ENCODE results near the gene EVA1B.

Gene EVA1B

DNA sequence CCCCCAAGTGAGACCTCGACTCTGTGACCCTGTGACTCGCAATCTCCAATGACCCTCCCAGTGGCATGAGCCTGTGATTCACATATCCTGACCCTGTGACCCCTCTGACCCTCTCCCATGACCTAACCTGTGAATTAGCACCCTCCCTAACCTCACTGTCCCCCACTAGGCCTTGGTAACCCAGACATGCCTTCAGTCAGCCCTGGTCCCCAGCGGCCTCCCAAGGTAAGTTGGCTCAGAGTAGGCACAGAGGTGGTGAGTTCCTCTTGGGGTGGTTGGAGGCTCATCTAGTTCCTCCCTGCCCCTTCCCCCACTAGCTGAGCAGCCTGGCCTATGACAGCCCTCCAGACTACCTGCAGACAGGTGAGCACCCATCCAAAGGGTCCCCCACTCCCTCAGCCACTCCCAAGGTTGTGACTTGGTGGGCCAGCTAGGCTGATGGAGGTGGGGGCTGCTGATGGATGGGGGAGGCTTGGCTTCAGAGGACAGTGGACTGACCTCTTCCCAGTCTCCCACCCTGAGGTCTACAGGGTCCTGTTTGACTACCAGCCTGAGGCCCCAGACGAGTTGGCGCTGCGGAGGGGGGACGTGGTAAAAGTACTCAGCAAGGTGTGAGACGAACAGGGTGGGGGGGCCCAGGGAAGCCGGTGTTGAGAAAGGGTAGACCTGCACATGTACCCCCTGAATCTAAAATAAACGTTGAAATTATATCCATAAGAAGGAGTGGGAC, 15.7 kb downstream of the EVA1B start:
- DNase-seq = no peak

GRCh38 chr1:36306902-36307456, 16.5 kb downstream of the EVA1B start:
- DNase-seq = peak; percentile 100

DNA sequence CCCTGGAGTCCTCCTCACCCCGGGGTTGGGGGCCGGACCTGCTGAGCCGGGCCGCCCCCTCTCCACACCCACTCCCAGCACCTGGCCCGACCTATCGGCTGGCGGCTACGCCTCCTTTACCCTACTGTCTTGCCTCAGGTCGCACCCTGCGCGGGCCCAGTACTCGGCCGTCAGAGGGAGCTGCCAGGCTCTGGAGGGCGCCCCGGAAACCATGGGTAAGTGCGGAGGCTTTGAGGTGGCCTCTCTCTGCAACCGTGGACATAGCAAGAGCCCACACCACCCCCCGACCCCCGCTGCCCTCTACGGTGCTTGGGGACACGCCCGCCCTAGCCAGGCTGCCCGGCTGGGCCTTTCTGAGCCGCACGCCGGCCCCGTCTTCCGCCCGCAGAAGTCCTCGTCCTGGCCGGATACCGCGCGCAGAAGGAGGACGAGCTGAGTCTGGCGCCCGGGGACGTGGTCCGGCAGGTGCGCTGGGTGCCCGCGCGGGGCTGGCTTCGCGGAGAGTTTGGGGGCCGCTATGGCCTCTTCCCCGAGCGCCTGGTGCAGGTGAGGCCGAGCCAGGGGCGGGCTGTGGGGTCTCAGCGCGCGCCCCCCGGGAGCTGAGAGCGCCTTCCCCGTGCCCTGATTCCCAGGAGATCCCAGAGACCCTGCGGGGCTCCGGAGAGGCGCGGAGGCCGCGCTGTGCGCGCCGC, 17.1 kb downstream of the EVA1B start, which contains the start of gene SH3D21:
Gene SH3D21, plus strand, starts transcription at position 159 of the 692 bp plus-strand sequence. Its CDS starts 53 bp downstream, at position 212.
- DNase-seq = peak; percentile 97

DNA sequence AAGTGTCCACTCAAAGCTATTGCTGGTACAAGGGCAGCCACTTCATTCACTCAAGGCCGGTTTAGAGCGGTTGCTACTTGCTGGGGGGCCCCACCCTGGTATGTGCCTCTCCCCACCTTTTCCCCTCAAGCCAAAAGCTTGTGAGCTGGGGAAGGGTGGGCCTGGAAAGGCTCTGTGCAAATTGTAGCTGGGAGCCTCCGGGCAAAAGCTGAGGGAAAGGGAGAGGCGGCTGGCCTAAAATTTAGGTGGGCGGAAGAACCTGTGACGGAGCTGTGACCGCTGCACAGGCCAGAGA, 17.6 kb downstream of the EVA1B start:
- no peak for DNase-seq

DNA sequence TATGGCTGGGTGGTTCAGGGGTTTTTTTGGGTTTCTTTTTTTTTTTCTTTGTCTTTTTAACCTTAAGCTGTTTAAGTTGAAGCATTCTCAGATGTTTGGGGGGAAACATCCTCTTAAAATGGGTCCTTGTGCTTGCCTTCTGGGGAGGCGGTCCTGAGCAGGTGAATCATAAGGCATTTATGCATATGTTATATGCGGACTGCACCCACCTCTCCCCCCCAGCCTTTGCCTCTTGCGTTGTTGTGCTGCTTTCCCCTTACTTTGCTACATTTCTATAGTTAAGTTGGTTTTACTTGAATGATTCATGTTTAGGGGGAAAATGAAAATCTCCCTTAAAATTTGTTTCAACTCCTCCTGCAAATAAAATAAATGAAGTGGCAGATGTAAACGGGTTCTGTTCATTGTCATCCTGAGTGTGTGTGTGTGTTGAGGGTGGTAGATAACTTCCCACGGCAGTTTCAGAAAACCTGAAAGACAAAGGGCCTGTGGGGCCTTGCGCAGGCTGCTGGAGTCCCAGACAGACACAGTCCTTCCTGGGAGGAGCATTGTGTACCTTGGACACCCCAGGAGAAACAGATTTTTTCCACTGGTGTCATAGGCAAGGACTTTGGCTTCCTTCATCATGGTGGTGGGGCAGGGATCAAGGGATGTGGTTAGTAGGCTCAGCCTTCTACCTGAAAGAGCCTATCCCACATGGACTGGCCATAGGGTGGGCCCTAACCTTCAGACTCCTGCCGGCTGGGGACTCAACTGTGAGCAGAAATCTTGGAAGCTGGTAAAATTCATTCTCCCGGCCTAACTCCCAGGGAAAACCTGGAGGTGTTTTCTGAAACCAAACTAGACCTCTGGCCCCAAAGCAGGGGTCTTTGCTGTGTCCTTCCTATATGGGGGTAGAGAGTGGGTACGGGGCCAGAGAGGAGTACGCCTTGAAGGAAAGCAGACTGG, 18.2 kb downstream of the EVA1B start:
- DNase-seq = no peak

- DNase-seq = no peak
Observed at GRCh38 chr1:36304521-36304920, 18.9 kb downstream of the EVA1B start.

- no peak for DNase-seq
Observed at GRCh38 chr1:36303650-36304360, 19.6 kb downstream of the EVA1B start.

DNA sequence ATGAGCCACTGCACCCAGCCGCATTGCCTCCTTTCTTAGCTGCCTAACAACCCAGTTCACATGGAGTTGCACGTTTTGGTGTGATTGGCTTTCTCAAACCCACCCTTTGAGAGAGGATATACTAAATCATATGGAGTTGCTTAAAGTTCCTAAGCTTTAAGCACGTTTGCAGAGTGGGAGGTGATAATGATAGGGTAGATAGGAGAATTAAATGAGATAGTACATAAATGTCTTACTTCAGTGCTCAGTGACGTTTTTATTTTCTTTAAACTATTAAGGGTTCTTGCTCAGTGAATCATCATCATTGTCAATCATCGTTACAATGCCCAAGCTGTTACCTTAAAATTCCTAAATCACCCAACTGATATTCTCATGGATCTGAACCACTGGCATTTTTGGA, 20.2 kb downstream of the EVA1B start:
- DNase-seq = no peak

- no peak for DNase-seq
Observed at GRCh38 chr1:36301220-36301619, 22.2 kb downstream of the EVA1B start.

GRCh38 chr1:36300526-36300925, 22.9 kb downstream of the EVA1B start:
- DNase-seq = no peak

- no peak for DNase-seq
Observed at GRCh38 chr1:36298640-36299039, 24.8 kb downstream of the EVA1B start.

DNA sequence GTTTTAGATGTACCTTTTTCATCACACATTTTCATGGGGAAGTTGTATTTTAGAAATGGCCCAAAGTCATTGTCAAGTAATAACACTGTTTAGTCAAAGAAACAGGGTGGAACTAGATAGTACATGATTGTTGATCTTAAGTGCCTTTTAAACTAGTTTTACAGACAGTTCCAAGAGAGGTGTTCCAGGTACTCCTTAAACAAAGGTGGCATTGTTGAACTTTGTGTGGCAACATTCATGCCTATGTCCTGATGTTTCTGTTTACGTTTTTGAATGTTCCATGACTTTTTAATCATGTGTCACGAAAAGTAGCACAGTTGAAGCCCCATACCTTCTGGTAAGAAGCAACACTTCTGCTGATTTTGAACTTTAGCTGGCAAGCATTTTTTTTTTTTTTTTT, 26.4 kb downstream of the EVA1B start:
- DNase-seq = no peak

GRCh38 chr1:36295390-36295789, 28.1 kb downstream of the EVA1B start:
- DNase-seq = no peak

DNA sequence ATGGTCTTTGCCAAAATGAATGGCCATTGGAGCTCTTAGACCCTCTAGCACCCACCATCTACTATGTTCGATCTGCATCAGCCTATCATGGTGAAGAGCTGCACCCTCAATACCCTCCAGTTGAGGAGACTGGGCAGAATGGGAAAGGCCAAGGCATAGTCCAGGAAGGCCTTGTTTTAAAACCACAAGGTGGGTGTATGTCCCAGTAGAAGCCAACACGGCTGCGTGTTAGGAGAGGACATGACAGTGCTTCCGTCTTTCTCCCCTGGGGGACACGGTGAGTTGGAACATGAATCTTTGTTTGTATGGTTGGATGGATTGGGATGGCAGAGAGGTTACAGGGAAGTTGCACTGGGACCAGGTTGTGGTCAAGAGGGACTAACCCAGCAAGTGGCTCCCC, 35.9 kb downstream of the EVA1B start:
- DNase-seq = no peak

GRCh38 chr1:36286802-36287201, 36.6 kb downstream of the EVA1B start:
- DNase-seq = no peak

DNA sequence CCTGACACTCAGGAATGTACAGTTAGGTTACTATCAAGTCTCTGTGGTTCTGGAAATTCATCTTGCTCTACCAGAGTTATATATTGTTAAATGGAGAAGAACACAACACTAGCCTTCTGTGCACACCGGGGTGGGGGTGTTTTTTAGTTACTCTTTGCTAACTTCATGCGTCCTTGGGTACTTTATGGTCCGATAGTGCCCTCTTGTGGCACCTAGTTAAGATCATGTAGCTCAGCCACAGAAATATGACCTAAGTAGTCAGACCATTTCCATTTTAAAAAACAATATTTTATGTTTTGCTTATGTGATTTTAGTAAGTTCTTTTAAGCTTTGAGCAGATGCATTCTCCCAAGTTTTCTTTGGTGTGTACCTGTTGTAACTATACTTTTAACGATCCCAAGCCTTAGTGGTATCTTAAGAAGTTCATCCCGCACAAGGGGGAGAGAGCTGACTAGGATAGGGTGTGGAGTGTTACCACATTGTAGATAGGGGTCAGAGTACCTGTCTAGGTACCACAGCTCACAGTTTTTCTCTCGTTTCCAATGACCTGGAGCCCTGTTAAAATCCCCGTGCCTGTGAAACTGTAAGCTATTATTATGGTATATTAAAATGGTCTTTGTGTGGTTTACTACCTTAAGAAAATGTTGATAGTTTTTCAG, 37.9 kb downstream of the EVA1B start:
- peak; percentile 99 for DNase-seq

DNA sequence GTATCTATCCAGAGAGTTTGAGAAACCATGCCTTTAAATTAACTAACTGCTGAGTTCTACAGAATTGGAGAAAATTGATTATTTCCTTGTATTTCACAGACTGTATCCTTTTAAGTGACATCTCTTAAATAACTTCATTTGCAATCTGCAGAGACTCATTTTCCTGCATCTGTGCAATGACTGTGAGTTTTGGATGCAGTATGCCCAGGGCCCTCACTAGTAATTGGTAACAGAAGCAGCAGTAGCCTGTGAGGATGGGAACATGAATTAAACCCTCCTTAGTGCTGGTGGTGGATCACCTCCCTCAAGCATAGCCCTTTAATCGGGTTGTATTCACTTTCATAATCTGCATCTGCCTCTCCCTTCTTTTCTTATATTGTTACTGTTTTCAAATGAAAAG, 38.9 kb downstream of the EVA1B start:
- DNase-seq = no peak

DNA sequence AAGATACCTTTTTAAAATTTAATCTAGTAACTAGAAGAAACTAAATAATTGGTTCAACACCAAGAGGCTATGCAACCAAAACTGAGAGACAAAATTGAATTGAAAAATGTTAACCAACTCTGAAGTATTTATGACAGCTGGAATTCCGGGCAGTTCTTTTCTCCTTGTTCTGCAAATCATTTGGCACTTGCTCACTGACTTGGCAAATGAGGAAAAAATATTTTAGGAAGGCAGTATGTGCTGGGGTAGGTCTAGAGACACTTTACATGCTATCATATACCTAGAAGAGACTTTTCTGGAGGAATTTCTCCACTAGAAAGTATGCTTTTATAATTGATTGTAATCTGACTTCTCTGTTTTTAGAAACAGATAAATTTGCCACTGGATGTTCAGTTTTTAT, 39.4 kb downstream of the EVA1B start:
- DNase-seq = no peak

GRCh38 chr1:36279789-36280296, 43.6 kb downstream of the EVA1B start:
- no peak for DNase-seq

DNA sequence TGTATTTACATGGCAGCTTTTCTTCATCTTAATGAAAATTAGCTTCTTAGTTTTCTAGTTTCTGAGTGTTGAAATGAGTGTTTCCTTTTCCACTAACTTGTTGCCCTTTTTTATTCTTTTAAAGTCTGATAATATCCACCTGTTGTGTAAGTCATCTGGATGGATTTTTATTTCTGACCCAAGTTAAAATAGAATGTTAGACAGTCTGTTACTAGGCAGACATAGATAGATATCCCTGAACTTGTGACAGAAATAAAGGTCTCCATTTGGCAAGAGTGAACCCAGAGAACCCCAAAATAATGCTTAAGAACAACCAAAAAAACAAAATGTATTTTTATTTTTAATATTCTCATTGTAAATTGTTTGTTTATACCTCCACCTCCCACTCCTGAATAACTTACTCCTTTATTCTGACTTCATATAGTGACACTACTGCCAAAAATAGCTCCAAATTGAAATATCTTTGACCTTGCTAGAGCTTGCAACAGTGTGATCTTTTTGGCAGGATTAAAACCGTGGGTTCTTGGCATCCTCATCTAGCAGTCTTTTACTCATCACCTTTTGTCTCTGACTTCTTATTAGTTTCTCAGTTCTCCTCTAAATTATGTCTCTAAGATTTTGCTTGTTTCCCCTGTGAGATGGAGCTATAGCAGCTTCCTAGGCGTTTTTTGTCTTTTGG, 44.2 kb downstream of the EVA1B start:
- DNase-seq = no peak

DNA sequence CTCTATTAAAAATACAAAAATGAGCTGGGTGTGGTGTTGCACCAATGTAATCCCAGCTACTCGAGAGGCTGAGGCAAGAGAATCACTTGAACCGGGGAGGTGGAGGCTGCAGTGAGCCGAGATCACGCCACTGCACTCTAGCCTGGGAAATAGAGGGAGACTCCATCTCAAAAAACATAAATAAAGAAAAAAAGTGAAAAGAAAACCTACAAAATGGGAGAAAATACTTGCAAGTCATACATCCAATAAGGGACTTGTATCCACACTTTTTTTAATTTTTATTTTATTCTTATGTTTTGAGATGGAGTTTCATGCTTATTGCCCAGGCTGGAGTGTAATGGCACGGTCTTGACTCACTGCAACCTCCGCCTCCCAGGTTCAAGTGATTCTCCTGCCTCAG, 46.8 kb downstream of the EVA1B start:
- no peak for DNase-seq

Data from NCI-H510A treated with DMSO at 0.1 percent for 48 hours (cell line).